GM23338 (cell line): ENCODE results near the gene COL24A1.

ENCODE experiments used
- CREB1 ChIP-seq: fragments of 250-450 bp; sonication (Bioruptor Pico); IDR thresholded peaks from 2 replicates; pipeline ENCODE4 v1.5.0; 2020; ENCODE audit warnings: low read depth, mild to moderate bottlenecking, moderate library complexity
- CTCF ChIP-seq, 2 experiments: fragments of 200-600 bp in 1 of 2; sonication (generic) in 1 of 2; conservative IDR thresholded peaks; 2 replicates each; pipeline versions ENCODE4 v1.5.1 to v1.6.1; 2016 to 2017; ENCODE audit warnings: antibody characterized with exemption in 2 of 2, low read depth in 2 of 2, mild to moderate bottlenecking in 2 of 2, moderate library complexity in 1 of 2
- EZH2 ChIP-seq: fragments of 200-600 bp; sonication (generic); IDR thresholded peaks from one replicate; pipeline ENCODE4 v1.8.0; 2017; ENCODE audit warnings: antibody characterized with exemption, mild to moderate bottlenecking, low read depth; ENCODE audit not compliant: unreplicated experiment
- EZH2phosphoT487 ChIP-seq: fragments of 200-600 bp; sonication (generic); IDR thresholded peaks from one replicate; pipeline ENCODE4 v1.8.1; 2018; ENCODE audit warnings: antibody characterized with exemption; ENCODE audit not compliant: unreplicated experiment
- JUNB ChIP-seq: IDR thresholded peaks from one replicate; pipeline ENCODE4 v1.6.1; 2016; ENCODE audit warnings: antibody characterized with exemption; ENCODE audit not compliant: unreplicated experiment
- POLR2AphosphoS5 ChIP-seq: IDR thresholded peaks from 2 replicates; pipeline ENCODE4 v1.6.1; 2016; ENCODE audit warnings: antibody characterized with exemption, low read depth
- ZNF114 ChIP-seq: fragments of 250-450 bp; sonication (Bioruptor Pico); IDR thresholded peaks from 2 replicates; pipeline ENCODE4 v1.5.0; 2020; ENCODE audit warnings: mild to moderate bottlenecking, moderate library complexity
- ZNF331 ChIP-seq: fragments of 250-450 bp; sonication (Bioruptor Pico); IDR thresholded peaks from 2 replicates; pipeline ENCODE4 v1.5.0; 2020; ENCODE audit warnings: low read depth, mild to moderate bottlenecking, moderate library complexity
- TF ChIP-seq, protein P1 (sequence below): IDR thresholded peaks from 2 replicates; pipeline ENCODE4 v1.6.1; 2016; ENCODE audit warnings: antibody characterized with exemption
- TF ChIP-seq, protein P2 (sequence below): IDR thresholded peaks from one replicate; pipeline ENCODE4 v1.6.1; 2018; ENCODE audit warnings: antibody characterized with exemption; ENCODE audit not compliant: unreplicated experiment

- TF ChIP-seq CTCF (conservative IDR thresholded peaks at IDR 0.05; ENCODE audit: low read depth in 2 of 2): no peak
- TF ChIP-seq POLR2AphosphoS5: no peak
- TF ChIP-seq, protein P1, sequence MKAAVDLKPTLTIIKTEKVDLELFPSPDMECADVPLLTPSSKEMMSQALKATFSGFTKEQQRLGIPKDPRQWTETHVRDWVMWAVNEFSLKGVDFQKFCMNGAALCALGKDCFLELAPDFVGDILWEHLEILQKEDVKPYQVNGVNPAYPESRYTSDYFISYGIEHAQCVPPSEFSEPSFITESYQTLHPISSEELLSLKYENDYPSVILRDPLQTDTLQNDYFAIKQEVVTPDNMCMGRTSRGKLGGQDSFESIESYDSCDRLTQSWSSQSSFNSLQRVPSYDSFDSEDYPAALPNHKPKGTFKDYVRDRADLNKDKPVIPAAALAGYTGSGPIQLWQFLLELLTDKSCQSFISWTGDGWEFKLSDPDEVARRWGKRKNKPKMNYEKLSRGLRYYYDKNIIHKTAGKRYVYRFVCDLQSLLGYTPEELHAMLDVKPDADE: no peak
- TF ChIP-seq EZH2: no peak
- TF ChIP-seq, protein P2, sequence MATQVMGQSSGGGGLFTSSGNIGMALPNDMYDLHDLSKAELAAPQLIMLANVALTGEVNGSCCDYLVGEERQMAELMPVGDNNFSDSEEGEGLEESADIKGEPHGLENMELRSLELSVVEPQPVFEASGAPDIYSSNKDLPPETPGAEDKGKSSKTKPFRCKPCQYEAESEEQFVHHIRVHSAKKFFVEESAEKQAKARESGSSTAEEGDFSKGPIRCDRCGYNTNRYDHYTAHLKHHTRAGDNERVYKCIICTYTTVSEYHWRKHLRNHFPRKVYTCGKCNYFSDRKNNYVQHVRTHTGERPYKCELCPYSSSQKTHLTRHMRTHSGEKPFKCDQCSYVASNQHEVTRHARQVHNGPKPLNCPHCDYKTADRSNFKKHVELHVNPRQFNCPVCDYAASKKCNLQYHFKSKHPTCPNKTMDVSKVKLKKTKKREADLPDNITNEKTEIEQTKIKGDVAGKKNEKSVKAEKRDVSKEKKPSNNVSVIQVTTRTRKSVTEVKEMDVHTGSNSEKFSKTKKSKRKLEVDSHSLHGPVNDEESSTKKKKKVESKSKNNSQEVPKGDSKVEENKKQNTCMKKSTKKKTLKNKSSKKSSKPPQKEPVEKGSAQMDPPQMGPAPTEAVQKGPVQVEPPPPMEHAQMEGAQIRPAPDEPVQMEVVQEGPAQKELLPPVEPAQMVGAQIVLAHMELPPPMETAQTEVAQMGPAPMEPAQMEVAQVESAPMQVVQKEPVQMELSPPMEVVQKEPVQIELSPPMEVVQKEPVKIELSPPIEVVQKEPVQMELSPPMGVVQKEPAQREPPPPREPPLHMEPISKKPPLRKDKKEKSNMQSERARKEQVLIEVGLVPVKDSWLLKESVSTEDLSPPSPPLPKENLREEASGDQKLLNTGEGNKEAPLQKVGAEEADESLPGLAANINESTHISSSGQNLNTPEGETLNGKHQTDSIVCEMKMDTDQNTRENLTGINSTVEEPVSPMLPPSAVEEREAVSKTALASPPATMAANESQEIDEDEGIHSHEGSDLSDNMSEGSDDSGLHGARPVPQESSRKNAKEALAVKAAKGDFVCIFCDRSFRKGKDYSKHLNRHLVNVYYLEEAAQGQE: no peak
- no peak for TF ChIP-seq EZH2phosphoT487
- no peak for TF ChIP-seq JUNB
- no peak for TF ChIP-seq CREB1 (CRISPR knock-in tag)
- no peak for TF ChIP-seq ZNF331 (CRISPR knock-in tag)
- TF ChIP-seq ZNF114 (CRISPR knock-in tag): no peak
These were observed 49.2 kb upstream of the COL24A1 start for GRCh38 chr1:86205741-86206140.
